HTR-8/SVneo (cell line): ENCODE results near the gene KLRD1.
"Not testable (repeated sequence)": the region's sequence is repeated elsewhere in the genome, so short reads cannot be mapped to it uniquely, and the experiment has no call there.

ENCODE experiments used
- DNase-seq: peaks from one replicate; pipeline ENCODE4 v3.0.0; 2011; ENCODE audit warnings: low spot score, mixed read lengths; ENCODE audit not compliant: insufficient read length
- FAIRE-seq: peaks from 2 replicates; lab custom pipeline; 2011; peaks lifted over from hg19 to GRCh38; lab: Jason Lieb, UNC

Gene KLRD1

GRCh38 chr12:10365696-10366405 lies 58.2 kb downstream of the KLRD1 start:
- FAIRE-seq (no peak), DNase-seq (no peak)

- no peak for FAIRE-seq
- DNase-seq, result no peak
Measured at GRCh38 chr12:10366875-10367274, 59.2 kb downstream of the KLRD1 start.

- DNase-seq, FAIRE-seq: not testable (repeated sequence)
Measured at GRCh38 chr12:10367714-10368113, 60.0 kb downstream of the KLRD1 start.

GRCh38 chr12:10368206-10369171 lies 60.8 kb downstream of the KLRD1 start:
- FAIRE-seq, result no peak
- no peak for DNase-seq

GRCh38 chr12:10369557-10370415 lies 62.1 kb downstream of the KLRD1 start:
- no peak for DNase-seq

GRCh38 chr12:10371893-10372535 lies 64.3 kb downstream of the KLRD1 start:
- not testable (repeated sequence) for DNase-seq, FAIRE-seq

More at GRCh38 chr12:10369557-10370415, 62.1 kb downstream of the KLRD1 start:
- no peak for FAIRE-seq

- DNase-seq, result no peak
- no peak for FAIRE-seq
Measured at GRCh38 chr12:10372559-10372958, 64.9 kb downstream of the KLRD1 start.

GRCh38 chr12:10374624-10375018 lies 67.0 kb downstream of the KLRD1 start:
- FAIRE-seq, result no peak
- no peak for DNase-seq

- not testable (repeated sequence) for FAIRE-seq, DNase-seq
Measured at GRCh38 chr12:10378737-10379136, 71.1 kb downstream of the KLRD1 start.
